GM12878 (cell line): Measurements from ENCODE around the gene USB1. TPM values are rescaled to one million over a fixed set of nuclear protein-coding genes. Genes with fewer than 3 reads are reported as not detected.

Experiments used
- ATAC-seq: fragments of 200-7000 bp; cut with Tn5 transposase; 3 replicates; pipeline ENCODE4 v1.9.1; 2020; ENCODE audit warnings: mild to moderate bottlenecking, moderate library complexity
- BruUV-seq: library from RNA; stranded (reverse); fragments of 400-500 nt; replicated peaks from 2 replicates; lab custom pipeline; 2021; lab: Mats Ljungman, UMichigan
- CTCF ChIA-PET: fragments of 300-600 bp; sonication (Branson Sonifier 250); formaldehyde crosslinking; extraction: SDS; loops from one replicate; lab custom pipeline; 2021; ENCODE audit warnings: inconsistent platforms; lab: Yijun Ruan, JAX
- POLR2A ChIA-PET: fragments of 350-600 bp; formaldehyde crosslinking; extraction: SDS; loops from one replicate; lab custom pipeline; 2021; ENCODE audit warnings: inconsistent platforms; lab: Charles Lee
- RAD21 ChIA-PET: fragments of 300-600 bp; sonication (Branson Sonifier 250); formaldehyde crosslinking; loops from one replicate; lab custom pipeline; 2023; ENCODE audit warnings: antibody characterized with exemption; ENCODE audit not compliant: unreplicated experiment; lab: Charles Lee
- SMC1A ChIA-PET: fragments of 300-600 bp; sonication (Branson Sonifier 250); formaldehyde crosslinking; loops from one replicate; lab custom pipeline; 2023; ENCODE audit not compliant: unreplicated experiment, uncharacterized antibody; lab: Charles Lee
- DNase-seq: peaks from one replicate; pipeline ENCODE4 v3.0.0-alpha.2; 2011; ENCODE audit warnings: low read depth, low spot score
- FAIRE-seq: peaks from 3 replicates; lab custom pipeline; 2011; peaks lifted over from hg19 to GRCh38; lab: Jason Lieb, UNC
- H2AFZ ChIP-seq: 2 replicates; pipeline ENCODE4 v1.6.0; 2011; ENCODE audit warnings: low read depth, low read length, control low read depth; ENCODE audit not compliant: control insufficient read depth
- H3K27ac ChIP-seq: 2 replicates; pipeline ENCODE4 v1.5.1; 2011; ENCODE audit warnings: control low read depth; ENCODE audit not compliant: control insufficient read depth, insufficient read depth
- H3K27me3 ChIP-seq, 2 experiments: replicated peaks in 1 of 2; 2 replicates each; pipeline versions ENCODE4 v1.6.0 to v1.6.1; 2011; ENCODE audit warnings: low read length in 1 of 2; ENCODE audit not compliant: control insufficient read depth in 2 of 2, insufficient read depth in 2 of 2
- H3K36me3 ChIP-seq, 2 experiments: 2 replicates each; pipeline ENCODE4 v1.5.1; 2011; ENCODE audit warnings: low read length in 1 of 2; ENCODE audit not compliant: control insufficient read depth in 2 of 2, insufficient read depth in 2 of 2
- H3K4me1 ChIP-seq: 2 replicates; pipeline ENCODE4 v1.6.1; 2011; ENCODE audit warnings: mild to moderate bottlenecking, low read length, moderate library complexity, mixed read lengths; ENCODE audit not compliant: control insufficient read depth, insufficient read depth
- H3K4me2 ChIP-seq: 2 replicates; pipeline ENCODE4 v1.6.0; 2011; ENCODE audit warnings: control low read depth; ENCODE audit not compliant: control insufficient read depth, insufficient read depth
- H3K4me3 ChIP-seq: fragments of 200-600 bp; sonication (generic); 2 replicates; pipeline ENCODE4 v1.5.1; 2016
- H3K79me2 ChIP-seq: 2 replicates; pipeline ENCODE4 v1.6.0; 2011; ENCODE audit warnings: low read length; ENCODE audit not compliant: control insufficient read depth, insufficient read depth
- H3K9ac ChIP-seq: 2 replicates; pipeline ENCODE4 v1.8.0; 2011; ENCODE audit warnings: low read length, control low read depth, mixed read lengths; ENCODE audit not compliant: control insufficient read depth, insufficient read depth
- H3K9me3 ChIP-seq: replicated peaks from 3 replicates; pipeline ENCODE4 v1.5.1; 2011; ENCODE audit warnings: mild to moderate bottlenecking, low read length; ENCODE audit not compliant: control insufficient read depth, insufficient read depth
- H4K20me1 ChIP-seq: 2 replicates; pipeline ENCODE4 v1.6.0; 2011; ENCODE audit not compliant: control insufficient read depth, insufficient read depth
- BCLAF1 ChIP-seq: fragments of 450-650 bp; IDR thresholded peaks from 2 replicates; pipeline ENCODE4 v1.6.1; 2017; ENCODE audit warnings: antibody characterized with exemption, mild to moderate bottlenecking, moderate library complexity
- E2F8 ChIP-seq: fragments of 450-650 bp; IDR thresholded peaks from 2 replicates; pipeline ENCODE4 v1.6.1; 2018; ENCODE audit warnings: mild to moderate bottlenecking, low read depth, moderate library complexity; ENCODE audit not compliant: partially characterized antibody
- EP300 ChIP-seq, 2 experiments: fragments of 150-350 bp in 1 of 2; IDR thresholded peaks; 2 replicates each; pipeline ENCODE4 v1.6.1; 2011 to 2012; ENCODE audit warnings: low read depth in 2 of 2, low read length in 2 of 2, borderline replicate concordance in 1 of 2, improper control_type of control experiment in 1 of 2, inconsistent platforms in 1 of 2; ENCODE audit not compliant: control insufficient read depth in 1 of 2
- ESRRA ChIP-seq: IDR thresholded peaks from 2 replicates; pipeline ENCODE4 v1.6.1; 2012; ENCODE audit warnings: mild to moderate bottlenecking, low read length, improper control_type of control experiment
- HDAC2 ChIP-seq: fragments of 200-600 bp; sonication (generic); IDR thresholded peaks from 2 replicates; pipeline ENCODE4 v1.6.1; 2017
- POLR2AphosphoS2 ChIP-seq: IDR thresholded peaks from 2 replicates; pipeline ENCODE4 v1.6.1; 2011; ENCODE audit warnings: low read depth, mild to moderate bottlenecking, low read length, improper control_type of control experiment, moderate library complexity
- RAD21 ChIP-seq: IDR thresholded peaks from 2 replicates; pipeline ENCODE4 v1.6.1; 2011; ENCODE audit warnings: mild to moderate bottlenecking, low read depth, low read length, moderate library complexity; ENCODE audit not compliant: insufficient read depth
- RFX5 ChIP-seq: IDR thresholded peaks from 2 replicates; pipeline ENCODE4 v1.6.1; 2011; ENCODE audit warnings: low read depth, low read length, improper control_type of control experiment
- SMARCA5 ChIP-seq: fragments of 450-650 bp; IDR thresholded peaks from 2 replicates; pipeline ENCODE4 v1.6.1; 2017; ENCODE audit warnings: mild to moderate bottlenecking
- TAF1 ChIP-seq: IDR thresholded peaks from 2 replicates; pipeline ENCODE4 v1.6.1; 2011; ENCODE audit warnings: mild to moderate bottlenecking, low read depth, low read length, borderline replicate concordance
- YY1 ChIP-seq: IDR thresholded peaks from 2 replicates; pipeline ENCODE4 v1.6.1; 2011; ENCODE audit warnings: low read depth, mild to moderate bottlenecking, low read length
- ZNF687 ChIP-seq: fragments of 450-650 bp; IDR thresholded peaks from 2 replicates; pipeline ENCODE4 v1.6.1; 2017; ENCODE audit warnings: mild to moderate bottlenecking, moderate library complexity
- WGBS: methylation state at CpG from one replicate; pipeline ENCODE4 v1.1.6; 2016; ENCODE audit warnings: low lambda C conversion rate; ENCODE audit not compliant: insufficient replicate concordance, insufficient coverage; ENCODE audit errors: missing lambda C conversion rate; 5-methylcytosine and 5-hydroxymethylcytosine counted together
- in situ Hi-C: fragments of 300-500 bp; cut with MboI; formaldehyde crosslinking; loops from 9 replicates; pipeline ENCODE4 v1.14.3; 2018; ENCODE audit warnings: mixed read lengths
- intact Hi-C: fragments of 100-400 bp; cut with micrococcal nuclease; formaldehyde crosslinking; loops from one replicate; pipeline ENCODE4 v1.14.2; 2022; ENCODE audit not compliant: unreplicated experiment
- polyA plus RNA-seq, 11 experiments: library from polyadenylated mRNA; depleted of rRNA in 4 of 11; unstranded in 6 of 11; stranded (reverse) in 5 of 11; fragments of >200 nt; fragmentation: Nextera tagmentation in 4 of 11; fragmentation: Illumina TruSeq in 1 of 11; extraction: Ambion mirVana in 4 of 11; extraction: Trizol in 1 of 11; gene quantifications; 1 replicate in 1 of 11; 2 replicates in 10 of 11; pipeline versions ENCODE4 v1.2.1 to v1.2.3, GENCODE V29; 2011 to 2016; ENCODE audit warnings: inconsistent platforms in 2 of 11, missing spikeins in 2 of 11, low read depth in 1 of 11
- total RNA-seq, 4 experiments: library from RNA; depleted of rRNA in 3 of 4; stranded (reverse); fragments of >200 nt in 3 of 4; fragmentation: Illumina TruSeq in 1 of 4; extraction: Trizol in 1 of 4; gene quantifications; 2 replicates each; pipeline versions ENCODE4 v1.2.1 to v1.2.3, GENCODE V29; 2013 to 2021
- TF ChIP-seq, protein P1 (sequence below): IDR thresholded peaks from 2 replicates; pipeline ENCODE4 v1.6.1; 2011; ENCODE audit warnings: low read depth, low read length, improper control_type of control experiment, borderline replicate concordance

The USB1 gene
- total and polyA plus RNA-seq, 10 of the 15 experiments (the other 5 are each of a cell fraction or from before 2014, with no cell fraction given), result 7.9 to 72.2 (median 41.6) TPM

GRCh38 chr16:57987441-57988177 is 13.6 kb upstream of the USB1 start:
- Histone ChIP-seq H3K9ac (no peak overlapping the region), H3K27me3 (no peaks in the 10 kb centered on the region; a peak in 2 of 4 replicates), H3K4me1 (no peaks in the 10 kb centered on the region; the same call in 1 of the 2 replicates), H3K79me2 (no peaks in the 10 kb centered on the region), H3K36me3 (no peaks in the 10 kb centered on the region), H3K4me2 (no peak overlapping the region), H2AFZ (no peak overlapping the region), H4K20me1 (no peaks in the 10 kb centered on the region), H3K9me3 (no peaks in the 10 kb centered on the region), H3K27ac (no peak overlapping the region), H3K4me3 (no peak overlapping the region)
- POLR2A ChIA-PET, result no interaction called here
- in situ Hi-C loops, result no loop called here
- CTCF ChIA-PET, result no interaction called here
- FAIRE-seq (no peak), DNase-seq (no peak), ATAC-seq (no peak)
- RAD21 ChIA-PET, result no interaction called here
- no TSS peak for BruUV-seq
- intact Hi-C loops, result no loop called here
- 75% methylated on average over 8 of the region's 8 CpGs for WGBS
- SMC1A ChIA-PET, result no interaction called here
- TF ChIP-seq SMARCA5 (no peak), EP300 (IDR thresholded peaks at IDR 0.05; ENCODE audit: borderline replicate concordance in 1 of 2, control insufficient read depth in 1 of 2, low read depth in 2 of 2, low read length in 2 of 2) (no peak), POLR2AphosphoS2 (no peak), E2F8 (no peak), RAD21 (no peak), BCLAF1 (no peak), HDAC2 (no peak), ZNF687 (no peak), ESRRA (no peak), TAF1 (no peak), RFX5 (no peak), YY1 (no peak)
- TF ChIP-seq, protein P1, sequence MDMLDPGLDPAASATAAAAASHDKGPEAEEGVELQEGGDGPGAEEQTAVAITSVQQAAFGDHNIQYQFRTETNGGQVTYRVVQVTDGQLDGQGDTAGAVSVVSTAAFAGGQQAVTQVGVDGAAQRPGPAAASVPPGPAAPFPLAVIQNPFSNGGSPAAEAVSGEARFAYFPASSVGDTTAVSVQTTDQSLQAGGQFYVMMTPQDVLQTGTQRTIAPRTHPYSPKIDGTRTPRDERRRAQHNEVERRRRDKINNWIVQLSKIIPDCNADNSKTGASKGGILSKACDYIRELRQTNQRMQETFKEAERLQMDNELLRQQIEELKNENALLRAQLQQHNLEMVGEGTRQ, result no peak
